NCI-H226 (cell line): ENCODE data around the gene SHANK3.
"Not testable (repeated sequence)": the region's sequence is repeated elsewhere in the genome, so short reads cannot be mapped to it uniquely, and the experiment has no call there.

Experiments
- DNase-seq: peaks from one replicate; pipeline ENCODE4 v3.0.0-alpha.2; 2015

The SHANK3 gene

GRCh38 chr22:50654664-50655063, 18.0 kb upstream of the SHANK3 start:
- not testable (repeated sequence) for DNase-seq

- no peak for DNase-seq
Measured at GRCh38 chr22:50656122-50657070, 16.2 kb upstream of the SHANK3 start.

GRCh38 chr22:50657925-50658324, 14.7 kb upstream of the SHANK3 start:
- DNase-seq, result no peak

- not testable (repeated sequence) for DNase-seq
Measured at GRCh38 chr22:50659711-50660110, 12.9 kb upstream of the SHANK3 start.

GRCh38 chr22:50660306-50660705, 12.3 kb upstream of the SHANK3 start:
- peak; percentile 26 for DNase-seq

GRCh38 chr22:50665212-50665611, 7.4 kb upstream of the SHANK3 start:
- no peak for DNase-seq

- DNase-seq, result no peak
Measured at GRCh38 chr22:50665738-50666137, 6.9 kb upstream of the SHANK3 start.

- DNase-seq, result no peak
Measured at GRCh38 chr22:50670513-50670912, 2.1 kb upstream of the SHANK3 start.

GRCh38 chr22:50670914-50671538, 1.6 kb upstream of the SHANK3 start:
- DNase-seq, result no peak

- DNase-seq, result no peak
Measured at GRCh38 chr22:50671641-50672040, 982 bp upstream of the SHANK3 start.

GRCh38 chr22:50672041-50672440, 582 bp upstream of the SHANK3 start:
- DNase-seq, result no peak

- no peak for DNase-seq
Measured at GRCh38 chr22:50673231-50674129, 857 bp downstream of the SHANK3 start.

- no peak for DNase-seq
Measured at GRCh38 chr22:50674130-50674500, 1.5 kb downstream of the SHANK3 start.

- DNase-seq, result peak; percentile 49
Measured at GRCh38 chr22:50674606-50675552, 2.3 kb downstream of the SHANK3 start.

- DNase-seq, result no peak
Measured at GRCh38 chr22:50675553-50676179, 3.0 kb downstream of the SHANK3 start.

GRCh38 chr22:50676180-50676636, 3.6 kb downstream of the SHANK3 start:
- no peak for DNase-seq

GRCh38 chr22:50676661-50677492, 4.3 kb downstream of the SHANK3 start:
- DNase-seq, result no peak

GRCh38 chr22:50677493-50678217, 5.0 kb downstream of the SHANK3 start:
- no peak for DNase-seq

- DNase-seq, result no peak
Measured at GRCh38 chr22:50678218-50678650, 5.6 kb downstream of the SHANK3 start.
